Thyroid gland (tissue), 4 donors: Measurements from ENCODE around the gene EML3. TPM values are rescaled to one million over a fixed set of nuclear protein-coding genes. Genes with fewer than 3 reads are reported as not detected.
A peak's percentile ranks its signal among the peaks of the same experiment; 100 is the strongest.
"Not testable (repeated sequence)": the region's sequence is repeated elsewhere in the genome, so short reads cannot be mapped to it uniquely, and the experiment has no call there.

Experiments
- DNase-seq, 2 donors: peaks; one replicate each; pipeline ENCODE4 v3.0.0-alpha.2; 2019
- H3K27ac ChIP-seq, 3 donors: fragments of 200-600 bp; sonication (generic); 1 replicate in 2 of 3; 2 replicates in 1 of 3; pipeline ENCODE4 v1.5.1; 2016 to 2019; ENCODE audit warnings: mild to moderate bottlenecking in 1 of 3, moderate library complexity in 1 of 3
- H3K27me3 ChIP-seq: fragments of 200-600 bp; sonication (generic); one replicate; pipeline ENCODE4 v1.5.1; 2019
- H3K36me3 ChIP-seq, 2 donors: fragments of 200-600 bp; sonication (generic); one replicate each; pipeline ENCODE4 v1.5.1; 2016 to 2019
- H3K4me1 ChIP-seq, 2 donors: fragments of 200-600 bp; sonication (generic); one replicate each; pipeline ENCODE4 v1.5.1; 2017 to 2019
- H3K4me3 ChIP-seq, 3 donors: fragments of 200-600 bp; sonication (generic); replicated peaks in 1 of 3; 1 replicate in 2 of 3; 2 replicates in 1 of 3; pipeline ENCODE4 v1.5.1; 2016; ENCODE audit warnings: mild to moderate bottlenecking in 1 of 3
- H3K9me3 ChIP-seq: fragments of 200-600 bp; sonication (generic); one replicate; pipeline ENCODE4 v1.5.1; 2017
- CTCF ChIP-seq, 6 experiments: fragments of 200-600 bp in 3 of 6; fragments of 450-650 bp in 3 of 6; sonication (generic) in 3 of 6; IDR thresholded peaks; one replicate each; pipeline ENCODE4 v1.5.1; 2016 to 2019; ENCODE audit warnings: antibody characterized with exemption in 6 of 6, mild to moderate bottlenecking in 2 of 6, inconsistent platforms in 1 of 6, moderate library complexity in 1 of 6
- POLR2A ChIP-seq, 2 donors: fragments of 450-650 bp; IDR thresholded peaks; one replicate each; pipeline ENCODE4 v1.6.1; 2017; ENCODE audit warnings: antibody characterized with exemption in 2 of 2, mild to moderate bottlenecking in 2 of 2, moderate library complexity in 1 of 2
- WGBS, 2 donors: methylation state at CpG; one replicate each; pipeline ENCODE4 v1.1.5; 2017; 5-methylcytosine and 5-hydroxymethylcytosine counted together
- intact Hi-C: fragments of 100-400 bp; cut with DNase I; formaldehyde crosslinking; loops from one replicate; pipeline ENCODE4 v1.15.1; 2023
- total RNA-seq, 4 donors: library from RNA; depleted of rRNA; stranded (reverse); fragments of >200 nt; gene quantifications; one replicate each; pipeline ENCODE4 v1.2.3, GENCODE V29; 2016

Gene EML3
- total RNA-seq, 4 donors from 2014 or later = 28.3 to 58.0 (median 46.6) TPM

GRCh38 chr11:62565100-62565802 lies 47.3 kb downstream of the EML3 start:
- whole genome bisulfite sequencing, 2 donors = 80 to 83% methylated on average over 5 of the region's 5 CpGs
- intact Hi-C loops = no loop called here
- Histone ChIP-seq H3K4me3 (no peak overlapping the region), H3K4me1 (peaks cover 8 to 9% of the 10 kb centered on the region in 2 donors), H3K27ac (no peak overlapping the region), H3K27me3 (no peaks in the 10 kb centered on the region), H3K9me3 (no peaks in the 10 kb centered on the region), H3K36me3 (peaks cover 55 to 73% of the 10 kb centered on the region in 2 donors)
- no peak for DNase-seq
- TF ChIP-seq CTCF (IDR thresholded peaks at IDR 0.05) (no peak), POLR2A (IDR thresholded peaks at IDR 0.05) (no peak)

GRCh38 chr11:62561677-62562230 lies 50.8 kb downstream of the EML3 start:
- H3K27ac ChIP-seq = peak overlapping the region in 1 of 3 donors; percentile 86
- intact Hi-C loops = loop anchor here (5.0 kb wide), 1 partner anchor 139 kb away; no protein-coding TSS in a partner anchor
- 92 to 93% methylated on average over 3 of the region's 3 CpGs for WGBS, 2 donors

GRCh38 chr11:62560566-62561103 lies 51.9 kb downstream of the EML3 start:
- Histone ChIP-seq H3K9me3 (no peaks in the 10 kb centered on the region), H3K27ac (peak overlapping the region; percentile 77 to 86 (median 79)), H3K36me3 (peaks cover 44% of the 10 kb centered on the region in 2 donors), H3K4me1 (peaks cover 27 to 35% of the 10 kb centered on the region in 2 donors), H3K4me3 (no peak overlapping the region), H3K27me3 (no peaks in the 10 kb centered on the region)
- peak in 1 of 2 donors; percentile 17 for TF ChIP-seq POLR2A (IDR thresholded peaks at IDR 0.05)
- TF ChIP-seq CTCF (IDR thresholded peaks at IDR 0.05) = peak; percentile 41 to 97 (median 92)
- intact Hi-C loops = loop anchor here (5.0 kb wide), 1 partner anchor 138 kb away; no protein-coding TSS in a partner anchor
- 49 to 55% methylated on average over 2 of the region's 2 CpGs for WGBS, 2 donors
- peak; percentile 94 to 96 for DNase-seq

More at GRCh38 chr11:62561677-62562230, 50.8 kb downstream of the EML3 start:
- Histone ChIP-seq H3K4me1 (peaks cover 16 to 24% of the 10 kb centered on the region in 2 donors), H3K36me3 (peaks cover 54 to 55% of the 10 kb centered on the region in 2 donors)
- H3K4me3 ChIP-seq, H3K9me3 ChIP-seq, H3K27me3 ChIP-seq, DNase-seq: not testable (repeated sequence)

- H3K4me3 ChIP-seq, H3K27me3 ChIP-seq, H3K9me3 ChIP-seq, DNase-seq: not testable (repeated sequence)
- intact Hi-C loops = loop anchor here (5.0 kb wide), 1 partner anchor 137 kb away; no protein-coding TSS in a partner anchor
- WGBS, 2 donors = 84 to 88% methylated on average over 5 of the region's 5 CpGs
- peak overlapping the region; percentile 67 to 86 (median 77) for H3K27ac ChIP-seq
- H3K36me3 ChIP-seq = peaks cover 38 to 40% of the 10 kb centered on the region in 2 donors
- peaks cover 37 to 45% of the 10 kb centered on the region in 2 donors for H3K4me1 ChIP-seq
Observed at GRCh38 chr11:62559626-62560025, 52.9 kb downstream of the EML3 start.

- Histone ChIP-seq H3K27me3 (no peaks in the 10 kb centered on the region), H3K4me3 (no peak overlapping the region), H3K27ac (peak overlapping the region in 2 of 3 donors; percentile 77 to 86), H3K4me1 (peaks cover 42 to 50% of the 10 kb centered on the region in 2 donors), H3K36me3 (peaks cover 36 to 40% of the 10 kb centered on the region in 2 donors), H3K9me3 (no peaks in the 10 kb centered on the region)
- TF ChIP-seq POLR2A (IDR thresholded peaks at IDR 0.05) (no peak), CTCF (IDR thresholded peaks at IDR 0.05) (no peak)
- intact Hi-C loops = no loop called here
- no peak for DNase-seq
- WGBS, 2 donors = 88 to 91% methylated on average over 8 of the region's 8 CpGs
Observed at GRCh38 chr11:62559204-62559603, 53.4 kb downstream of the EML3 start.
